GM12878 (cell line): ENCODE measurements around the gene HLA-F. TPM values are rescaled to one million over a fixed set of nuclear protein-coding genes. Genes with fewer than 3 reads are reported as not detected.

Source experiments
- ATAC-seq: fragments of 200-7000 bp; cut with Tn5 transposase; 3 replicates; pipeline ENCODE4 v1.9.1; 2020; ENCODE audit warnings: mild to moderate bottlenecking, moderate library complexity
- BruUV-seq: library from RNA; stranded (reverse); fragments of 400-500 nt; replicated peaks from 2 replicates; lab custom pipeline; 2021; lab: Mats Ljungman, UMichigan
- CTCF ChIA-PET: fragments of 300-600 bp; sonication (Branson Sonifier 250); formaldehyde crosslinking; extraction: SDS; loops from one replicate; lab custom pipeline; 2021; ENCODE audit warnings: inconsistent platforms; lab: Yijun Ruan, JAX
- POLR2A ChIA-PET: fragments of 350-600 bp; formaldehyde crosslinking; extraction: SDS; loops from one replicate; lab custom pipeline; 2021; ENCODE audit warnings: inconsistent platforms; lab: Charles Lee
- RAD21 ChIA-PET: fragments of 300-600 bp; sonication (Branson Sonifier 250); formaldehyde crosslinking; loops from one replicate; lab custom pipeline; 2023; ENCODE audit warnings: antibody characterized with exemption; ENCODE audit not compliant: unreplicated experiment; lab: Charles Lee
- SMC1A ChIA-PET: fragments of 300-600 bp; sonication (Branson Sonifier 250); formaldehyde crosslinking; loops from one replicate; lab custom pipeline; 2023; ENCODE audit not compliant: unreplicated experiment, uncharacterized antibody; lab: Charles Lee
- DNase-seq: peaks from one replicate; pipeline ENCODE4 v3.0.0-alpha.2; 2011; ENCODE audit warnings: low read depth, low spot score
- FAIRE-seq: peaks from 3 replicates; lab custom pipeline; 2011; peaks lifted over from hg19 to GRCh38; lab: Jason Lieb, UNC
- H2AFZ ChIP-seq: 2 replicates; pipeline ENCODE4 v1.6.0; 2011; ENCODE audit warnings: low read depth, low read length, control low read depth; ENCODE audit not compliant: control insufficient read depth
- H3K27ac ChIP-seq: 2 replicates; pipeline ENCODE4 v1.5.1; 2011; ENCODE audit warnings: control low read depth; ENCODE audit not compliant: control insufficient read depth, insufficient read depth
- H3K27me3 ChIP-seq, 2 experiments: replicated peaks in 1 of 2; 2 replicates each; pipeline versions ENCODE4 v1.6.0 to v1.6.1; 2011; ENCODE audit warnings: low read length in 1 of 2; ENCODE audit not compliant: control insufficient read depth in 2 of 2, insufficient read depth in 2 of 2
- H3K36me3 ChIP-seq, 2 experiments: 2 replicates each; pipeline ENCODE4 v1.5.1; 2011; ENCODE audit warnings: low read length in 1 of 2; ENCODE audit not compliant: control insufficient read depth in 2 of 2, insufficient read depth in 2 of 2
- H3K4me1 ChIP-seq: 2 replicates; pipeline ENCODE4 v1.6.1; 2011; ENCODE audit warnings: mild to moderate bottlenecking, low read length, moderate library complexity, mixed read lengths; ENCODE audit not compliant: control insufficient read depth, insufficient read depth
- H3K4me2 ChIP-seq: 2 replicates; pipeline ENCODE4 v1.6.0; 2011; ENCODE audit warnings: control low read depth; ENCODE audit not compliant: control insufficient read depth, insufficient read depth
- H3K4me3 ChIP-seq: fragments of 200-600 bp; sonication (generic); 2 replicates; pipeline ENCODE4 v1.5.1; 2016
- H3K79me2 ChIP-seq: 2 replicates; pipeline ENCODE4 v1.6.0; 2011; ENCODE audit warnings: low read length; ENCODE audit not compliant: control insufficient read depth, insufficient read depth
- H3K9ac ChIP-seq: 2 replicates; pipeline ENCODE4 v1.8.0; 2011; ENCODE audit warnings: low read length, control low read depth, mixed read lengths; ENCODE audit not compliant: control insufficient read depth, insufficient read depth
- H3K9me3 ChIP-seq: replicated peaks from 3 replicates; pipeline ENCODE4 v1.5.1; 2011; ENCODE audit warnings: mild to moderate bottlenecking, low read length; ENCODE audit not compliant: control insufficient read depth, insufficient read depth
- H4K20me1 ChIP-seq: 2 replicates; pipeline ENCODE4 v1.6.0; 2011; ENCODE audit not compliant: control insufficient read depth, insufficient read depth
- GABPA ChIP-seq: IDR thresholded peaks from 2 replicates; pipeline ENCODE4 v1.6.1; 2014; ENCODE audit warnings: antibody characterized with exemption, low read depth, mild to moderate bottlenecking, inconsistent platforms
- HCFC1 ChIP-seq: fragments of 150-350 bp; IDR thresholded peaks from 2 replicates; pipeline ENCODE4 v1.6.1; 2014; ENCODE audit warnings: low read length
- IKZF2 ChIP-seq, 2 experiments: fragments of 450-650 bp; IDR thresholded peaks; 2 replicates each; pipeline ENCODE4 v1.6.1; 2017; ENCODE audit warnings: mild to moderate bottlenecking in 2 of 2, moderate library complexity in 2 of 2
- MEF2A ChIP-seq: IDR thresholded peaks from 2 replicates; pipeline ENCODE4 v1.6.1; 2011; ENCODE audit warnings: low read depth, mild to moderate bottlenecking, low read length, moderate library complexity; ENCODE audit not compliant: insufficient read depth
- PAX5 ChIP-seq: IDR thresholded peaks from 2 replicates; pipeline ENCODE4 v1.6.1; 2011; ENCODE audit warnings: low read depth, low read length, borderline replicate concordance
- POLR2A ChIP-seq: IDR thresholded peaks from 2 replicates; pipeline ENCODE4 v1.6.1; 2011; ENCODE audit warnings: low read depth, mild to moderate bottlenecking, low read length
- RUNX3 ChIP-seq: IDR thresholded peaks from 2 replicates; pipeline ENCODE4 v1.6.1; 2012; ENCODE audit warnings: low read length, inconsistent platforms
- SP1 ChIP-seq: IDR thresholded peaks from one replicate; pipeline ENCODE4 v1.6.1; 2011; ENCODE audit warnings: low read depth, low read length
- SPI1 ChIP-seq: IDR thresholded peaks from 2 replicates; pipeline ENCODE4 v1.6.1; 2011; ENCODE audit warnings: low read depth, mild to moderate bottlenecking, low read length, moderate library complexity, borderline replicate concordance; ENCODE audit not compliant: insufficient read depth
- TARDBP ChIP-seq: IDR thresholded peaks from 2 replicates; pipeline ENCODE4 v1.6.1; 2016; ENCODE audit warnings: borderline replicate concordance
- WGBS: methylation state at CpG from one replicate; pipeline ENCODE4 v1.1.6; 2016; ENCODE audit warnings: low lambda C conversion rate; ENCODE audit not compliant: insufficient replicate concordance, insufficient coverage; ENCODE audit errors: missing lambda C conversion rate; 5-methylcytosine and 5-hydroxymethylcytosine counted together
- in situ Hi-C: fragments of 300-500 bp; cut with MboI; formaldehyde crosslinking; loops from 9 replicates; pipeline ENCODE4 v1.14.3; 2018; ENCODE audit warnings: mixed read lengths
- intact Hi-C: fragments of 100-400 bp; cut with micrococcal nuclease; formaldehyde crosslinking; loops from one replicate; pipeline ENCODE4 v1.14.2; 2022; ENCODE audit not compliant: unreplicated experiment
- polyA plus RNA-seq, 11 experiments: library from polyadenylated mRNA; depleted of rRNA in 4 of 11; unstranded in 6 of 11; stranded (reverse) in 5 of 11; fragments of >200 nt; fragmentation: Nextera tagmentation in 4 of 11; fragmentation: Illumina TruSeq in 1 of 11; extraction: Ambion mirVana in 4 of 11; extraction: Trizol in 1 of 11; gene quantifications; 1 replicate in 1 of 11; 2 replicates in 10 of 11; pipeline versions ENCODE4 v1.2.1 to v1.2.3, GENCODE V29; 2011 to 2016; ENCODE audit warnings: inconsistent platforms in 2 of 11, missing spikeins in 2 of 11, low read depth in 1 of 11
- total RNA-seq, 4 experiments: library from RNA; depleted of rRNA in 3 of 4; stranded (reverse); fragments of >200 nt in 3 of 4; fragmentation: Illumina TruSeq in 1 of 4; extraction: Trizol in 1 of 4; gene quantifications; 2 replicates each; pipeline versions ENCODE4 v1.2.1 to v1.2.3, GENCODE V29; 2013 to 2021
- TF ChIP-seq, protein P1 (sequence below): IDR thresholded peaks from 2 replicates; pipeline ENCODE4 v1.6.1; 2011; ENCODE audit warnings: mild to moderate bottlenecking, low read depth, low read length, moderate library complexity; ENCODE audit not compliant: insufficient replicate concordance

The HLA-F gene
- total and polyA plus RNA-seq, 10 of the 15 experiments (the other 5 are each of a cell fraction or from before 2014, with no cell fraction given), result 30.1 to 342 (median 145) TPM

DNA sequence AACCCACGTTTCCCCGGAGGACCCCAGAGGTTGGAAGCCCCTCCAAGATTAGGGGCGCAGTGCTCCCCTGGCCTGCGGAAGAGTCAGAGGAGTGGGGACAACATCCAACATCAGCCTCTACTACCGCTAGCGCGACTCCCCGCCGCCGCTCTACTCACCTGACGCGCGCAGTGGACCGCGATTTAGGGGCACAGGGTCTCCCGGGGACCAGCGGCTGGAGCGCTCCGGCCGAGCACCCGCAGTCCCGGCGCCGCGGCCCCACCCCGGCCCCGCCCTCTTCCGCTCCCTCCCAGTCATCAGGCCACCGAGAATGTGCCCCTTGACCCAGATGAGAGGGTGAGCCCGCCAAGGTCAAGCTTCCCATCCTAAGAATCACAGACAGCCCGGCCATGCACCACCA is 42.3 kb upstream of the HLA-F start, which contains the start of gene ZFP57:
Gene ZFP57, minus strand, starts transcription at position 249 of the 400 bp plus-strand sequence. CDS start 4,149 bp downstream, outside the sequence.
- H3K9ac ChIP-seq, result no peak within 1 kb of the TSS
- peaks cover 3% of the 10 kb centered on the region; the same call in 1 of the 2 replicates for H3K4me1 ChIP-seq
- RAD21 ChIA-PET, result no interaction called here
- H2AFZ ChIP-seq, result no peak within 1 kb of the TSS
- 0 out of 2 replicates have a peak within 1 kb of the TSS, but pooled peaks have one; percentile 32 for H3K27ac ChIP-seq
- TF ChIP-seq RUNX3 (no peak), HCFC1 (no peak), GABPA (no peak), MEF2A (no peak), SP1 (no peak), IKZF2 (IDR thresholded peaks at IDR 0.05) (no peak), TARDBP (no peak), SPI1 (no peak), PAX5 (no peak), POLR2A (no peak)
- TF ChIP-seq, protein P1, sequence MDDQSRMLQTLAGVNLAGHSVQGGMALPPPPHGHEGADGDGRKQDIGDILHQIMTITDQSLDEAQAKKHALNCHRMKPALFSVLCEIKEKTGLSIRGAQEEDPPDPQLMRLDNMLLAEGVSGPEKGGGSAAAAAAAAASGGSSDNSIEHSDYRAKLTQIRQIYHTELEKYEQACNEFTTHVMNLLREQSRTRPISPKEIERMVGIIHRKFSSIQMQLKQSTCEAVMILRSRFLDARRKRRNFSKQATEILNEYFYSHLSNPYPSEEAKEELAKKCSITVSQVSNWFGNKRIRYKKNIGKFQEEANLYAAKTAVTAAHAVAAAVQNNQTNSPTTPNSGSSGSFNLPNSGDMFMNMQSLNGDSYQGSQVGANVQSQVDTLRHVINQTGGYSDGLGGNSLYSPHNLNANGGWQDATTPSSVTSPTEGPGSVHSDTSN, result no peak
- TF ChIP-seq, all 136 proteins: peak for 0
- CTCF ChIA-PET, result no interaction called here
- H3K36me3 ChIP-seq, result no peaks in the 10 kb centered on the region
- no TSS peak for BruUV-seq
- ATAC-seq, result no peak
- 0 out of 4 replicates have a peak, but pooled peaks cover 0 to 2% of the 10 kb centered on the region in 2 experiments for H3K27me3 ChIP-seq
- no peaks in the 10 kb centered on the region for H4K20me1 ChIP-seq
- H3K9me3 ChIP-seq, result no peaks in the 10 kb centered on the region; the same call in 2 of the 3 replicates
- POLR2A ChIA-PET, result interaction anchor here (0.7 kb wide), 1 partner anchor 515 kb away, joined by 3 read pairs; no protein-coding TSS in a partner anchor
- no peak for DNase-seq
- in situ Hi-C loops, result no loop called here
- SMC1A ChIA-PET, result no interaction called here
- H3K4me3 ChIP-seq, result no peak within 1 kb of the TSS; the same call in 1 of the 2 replicates
- intact Hi-C loops, result no loop called here
- 15% methylated on average over 17 of the region's 31 CpGs for WGBS
- no peaks in the 10 kb centered on the region for H3K79me2 ChIP-seq
- no peak for FAIRE-seq
- no peak within 1 kb of the TSS for H3K4me2 ChIP-seq
